ENCODE results near the gene BEX2. TPM values are rescaled to one million over a fixed set of nuclear protein-coding genes. Genes with fewer than 3 reads are reported as not detected.
A peak's percentile ranks its signal among the peaks of the same experiment; 100 is the strongest.
"Not testable (repeated sequence)": the region's sequence is repeated elsewhere in the genome, so short reads cannot be mapped to it uniquely, and the experiment has no call there.

The BEX2 gene
- total RNA-seq, result 10 to 100 TPM in 4 of 5 experiments, 1 to 10 TPM in 1; 4.8 to 48.5 (median 42.1) TPM
- 100 to 1,000 TPM in 1 of 2 donors, 10 to 100 TPM in 1; 92.5 to 126 TPM for polyA plus RNA-seq
- total RNA-seq, result 31.0 reads per million, percentile 60 among the genes with 10 or more reads in this experiment

DNA sequence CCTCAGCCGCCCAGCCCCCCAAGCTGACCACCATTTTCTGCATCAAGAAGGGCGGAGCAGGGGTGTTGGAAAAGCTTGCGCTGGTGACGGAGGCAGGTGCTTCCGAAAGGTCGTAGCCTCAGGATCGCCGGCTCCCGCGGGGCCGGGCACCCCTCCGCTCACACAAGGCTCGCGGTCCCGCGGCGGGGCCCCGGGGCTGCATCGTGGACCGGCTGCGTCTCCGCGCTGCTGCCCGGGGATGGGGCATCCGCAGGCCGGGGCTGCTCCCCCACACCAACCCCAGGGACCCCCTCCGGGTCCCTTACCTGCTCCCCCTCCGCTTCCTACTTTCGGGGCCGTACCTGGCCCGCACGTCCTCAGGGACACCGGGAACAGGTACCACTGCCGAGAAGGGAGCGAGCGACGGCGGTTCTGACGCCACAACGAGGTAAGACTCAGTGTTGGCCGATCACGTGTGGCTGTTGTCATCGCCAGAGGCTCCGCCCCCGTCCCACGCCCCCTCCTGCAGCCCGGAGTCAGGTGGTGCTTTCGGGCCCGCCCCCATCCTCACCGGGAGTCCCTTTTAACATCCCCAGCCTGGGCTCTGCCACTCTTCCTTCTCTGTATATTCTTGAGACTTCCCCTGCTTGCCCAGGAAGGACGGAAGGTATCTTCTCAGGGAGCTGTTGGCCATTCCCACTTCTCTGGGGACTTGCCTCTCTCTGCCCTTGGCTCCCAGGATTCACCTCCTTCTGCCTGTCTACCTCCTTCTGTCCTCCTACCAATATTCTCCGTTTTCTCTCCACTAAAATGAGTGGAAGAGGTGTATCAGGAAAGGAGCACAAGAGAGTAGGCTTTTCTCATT is at the start of gene BEX2:
BEX2 (minus strand) TSS at position 436 of the 844 bp plus-strand sequence. CDS start 1,014 bp downstream, outside the sequence.
- Histone ChIP-seq H3K27me3 (ENCODE audit: control insufficient read depth in 2 of 2, insufficient read depth in 2 of 2, low read length in 2 of 2) (no peaks in the 10 kb centered on the region), H3K4me3 (ENCODE audit: low read length) (peak within 1 kb of the TSS; percentile 78), H3K4me1 (ENCODE audit: control insufficient read depth in 2 of 2, insufficient read depth in 2 of 2, low read length in 2 of 2) (no peaks in the 10 kb centered on the region), H3K27ac (ENCODE audit: low read depth, low read length) (peak within 1 kb of the TSS; percentile 87), H3K36me3 (ENCODE audit: control insufficient read depth in 2 of 3, insufficient read depth in 3 of 3, low read length in 3 of 3) (no peaks in the 10 kb centered on the region), H3K9me3 (ENCODE audit: control insufficient read depth in 2 of 3, low read length in 3 of 3) (no peaks in the 10 kb centered on the region)
- ChIA-PET POLR2A (interaction anchor here (0.6 to 1.4 kb wide), 2 partner anchors 13 to 33 kb away, joined by 3 to 5 read pairs; no protein-coding TSS in a partner anchor), CTCF (no interaction called here)
- peak; percentile 100 for ATAC-seq
- H3K27ac Mint-ChIP-seq, result peak within 1 kb of the TSS; percentile 49 to 92 (median 82)
- peaks cover 0 to 8% (median 6%) of the 10 kb centered on the region in 7 donors for H3K4me1 Mint-ChIP-seq
- H3K36me3 Mint-ChIP-seq, result peaks cover 0 to 3% (median 0%) of the 10 kb centered on the region in 5 donors
- H3K27me3 Mint-ChIP-seq, result no peaks in the 10 kb centered on the region
- intact Hi-C loops (cut with micrococcal nuclease), result loop anchor here (1.0 to 10.0 kb wide), 6 partner anchors 55 to 847 kb away; partner anchors contain the start of genes BEX4 (in 2 of the 2), SLC25A53 (in 2 of the 2), MORF4L2 (in 1 of the 2) and TCEAL8 (in 1 of the 2)
- H3K4me3 Mint-ChIP-seq, result peak within 1 kb of the TSS; percentile 69 to 89 (median 81)
- H3K9me3 Mint-ChIP-seq, result peaks cover 0 to 2% (median 0%) of the 10 kb centered on the region in 11 donors
- DNase-seq, result peak; percentile 64 to 87 (median 83)

DNA sequence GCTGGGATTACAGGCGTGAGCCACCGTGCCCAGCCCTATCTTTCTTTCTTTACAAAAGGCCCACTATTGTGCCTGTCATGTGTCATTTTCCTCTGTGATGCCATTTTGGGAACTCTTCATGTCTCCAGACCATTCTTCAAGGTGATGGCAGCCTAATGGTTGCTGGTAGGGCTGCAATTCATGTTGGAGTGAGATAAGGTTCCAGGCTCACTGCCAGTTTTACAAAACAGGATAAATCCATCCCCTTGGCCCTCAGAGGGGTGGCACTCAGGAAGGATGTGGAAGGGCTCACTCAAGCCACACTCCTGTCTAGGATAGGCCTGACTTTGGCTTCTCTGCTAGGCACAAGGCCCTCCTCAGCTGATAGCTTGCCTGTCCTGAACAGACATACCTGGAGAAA is 49.3 kb upstream of the BEX2 start:
- ChIA-PET POLR2A (no interaction called here), CTCF (no interaction called here)
- intact Hi-C loops (cut with micrococcal nuclease), result no loop called here
- DNase-seq, result no peak
- Mint-ChIP-seq H3K36me3 (no peaks in the 10 kb centered on the region), H3K4me3 (peak overlapping the region in 1 of 10 donors; percentile 25), H3K4me1 (peaks cover 0 to 20% (median 11%) of the 10 kb centered on the region in 7 donors), H3K27me3 (peaks cover 0 to 8% (median 0%) of the 10 kb centered on the region in 5 donors), H3K9me3 (peaks cover 0 to 3% (median 0%) of the 10 kb centered on the region in 11 donors), H3K27ac (peak overlapping the region in 1 of 9 donors; percentile 56)
- Histone ChIP-seq H3K27me3 (ENCODE audit: control insufficient read depth in 2 of 2, insufficient read depth in 2 of 2, low read length in 2 of 2) (no peaks in the 10 kb centered on the region), H3K4me3 (ENCODE audit: low read length) (no peak overlapping the region), H3K27ac (ENCODE audit: low read depth, low read length) (no peak overlapping the region), H3K36me3 (ENCODE audit: control insufficient read depth in 2 of 3, insufficient read depth in 3 of 3, low read length in 3 of 3) (no peaks in the 10 kb centered on the region), H3K9me3 (ENCODE audit: control insufficient read depth in 2 of 3, low read length in 3 of 3) (no peaks in the 10 kb centered on the region), H3K4me1 (ENCODE audit: control insufficient read depth in 2 of 2, insufficient read depth in 2 of 2, low read length in 2 of 2) (no peaks in the 10 kb centered on the region)
- no peak for ATAC-seq

DNA sequence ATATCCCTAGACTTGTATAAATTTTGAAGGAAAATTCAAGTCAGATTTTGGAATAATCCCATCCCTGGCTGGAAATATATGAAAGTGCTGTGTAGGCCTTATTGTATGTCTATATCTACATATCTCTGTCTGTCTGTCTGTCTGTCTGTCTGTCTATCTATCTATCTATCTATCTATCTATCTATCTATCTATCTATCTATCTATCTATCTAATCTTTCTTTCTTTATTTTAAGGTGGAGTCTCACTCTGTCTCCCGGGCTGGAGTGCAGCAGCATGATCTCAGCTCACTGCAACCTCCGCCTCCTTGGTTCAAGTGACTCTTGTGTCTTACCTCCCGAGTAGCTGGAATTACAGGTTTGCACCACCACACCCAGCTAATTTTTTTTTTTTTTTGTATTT is 48.8 kb upstream of the BEX2 start:
- H3K36me3 Mint-ChIP-seq; ATAC-seq; H3K27me3 Mint-ChIP-seq; H3K9me3 ChIP-seq (ENCODE audit: control insufficient read depth in 2 of 3, low read length in 3 of 3); H3K4me3 ChIP-seq (ENCODE audit: low read length); intact Hi-C loops (cut with micrococcal nuclease); H3K9me3 Mint-ChIP-seq; POLR2A ChIA-PET; H3K4me1 ChIP-seq (ENCODE audit: control insufficient read depth in 2 of 2, insufficient read depth in 2 of 2, low read length in 2 of 2); DNase-seq; H3K4me3 Mint-ChIP-seq; H3K27ac ChIP-seq (ENCODE audit: low read depth, low read length); H3K27ac Mint-ChIP-seq; H3K36me3 ChIP-seq (ENCODE audit: control insufficient read depth in 2 of 3, insufficient read depth in 3 of 3, low read length in 3 of 3); H3K27me3 ChIP-seq (ENCODE audit: control insufficient read depth in 2 of 2, insufficient read depth in 2 of 2, low read length in 2 of 2); CTCF ChIA-PET: not testable (repeated sequence)
- peaks cover 0 to 20% (median 11%) of the 10 kb centered on the region in 7 donors for H3K4me1 Mint-ChIP-seq

DNA sequence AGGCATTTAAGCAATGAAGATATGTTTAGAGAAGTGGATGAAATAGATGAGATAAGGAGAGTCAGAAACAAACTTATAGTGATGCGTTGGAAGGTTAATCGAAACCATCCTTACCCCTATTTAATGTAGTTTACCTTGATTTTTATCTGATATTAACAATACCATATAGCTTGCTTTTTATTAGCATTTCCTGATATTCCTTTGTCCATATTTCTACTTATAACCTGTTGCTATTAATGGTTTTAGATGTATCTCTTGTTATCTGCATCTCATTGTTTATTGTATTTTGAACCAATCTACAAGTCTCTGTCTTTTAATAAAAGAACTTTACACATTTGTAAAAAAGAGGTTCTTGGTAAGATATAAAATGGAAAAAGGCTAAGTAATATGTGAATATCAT is 47.1 kb upstream of the BEX2 start:
- Histone ChIP-seq H3K27me3 (ENCODE audit: control insufficient read depth in 2 of 2, insufficient read depth in 2 of 2, low read length in 2 of 2) (no peaks in the 10 kb centered on the region), H3K36me3 (ENCODE audit: control insufficient read depth in 2 of 3, insufficient read depth in 3 of 3, low read length in 3 of 3) (no peaks in the 10 kb centered on the region), H3K4me3 (ENCODE audit: low read length) (no peak overlapping the region), H3K27ac (ENCODE audit: low read depth, low read length) (no peak overlapping the region), H3K4me1 (ENCODE audit: control insufficient read depth in 2 of 2, insufficient read depth in 2 of 2, low read length in 2 of 2) (no peaks in the 10 kb centered on the region), H3K9me3 (ENCODE audit: control insufficient read depth in 2 of 3, low read length in 3 of 3) (no peaks in the 10 kb centered on the region)
- ATAC-seq (no peak), DNase-seq (no peak)
- Mint-ChIP-seq H3K36me3 (no peaks in the 10 kb centered on the region), H3K27me3 (peaks cover 0 to 8% (median 0%) of the 10 kb centered on the region in 5 donors), H3K4me1 (peaks cover 0 to 20% (median 11%) of the 10 kb centered on the region in 7 donors), H3K9me3 (peaks cover 0 to 3% (median 0%) of the 10 kb centered on the region in 11 donors), H3K27ac (peak overlapping the region in 3 of 9 donors; percentile 7 to 81 (median 57)), H3K4me3 (peak overlapping the region in 2 of 10 donors; percentile 17 to 32)
- POLR2A ChIA-PET, result interaction anchor here (1.2 kb wide), 1 partner anchor 11 kb away, joined by 4 read pairs; no protein-coding TSS in a partner anchor
- intact Hi-C loops (cut with micrococcal nuclease), result loop anchor here in 1 of 2 donors (2.0 kb wide), 2 partner anchors 15 to 19 kb away; partner anchors contain the start of gene BEX3
- CTCF ChIA-PET, result no interaction called here

DNA sequence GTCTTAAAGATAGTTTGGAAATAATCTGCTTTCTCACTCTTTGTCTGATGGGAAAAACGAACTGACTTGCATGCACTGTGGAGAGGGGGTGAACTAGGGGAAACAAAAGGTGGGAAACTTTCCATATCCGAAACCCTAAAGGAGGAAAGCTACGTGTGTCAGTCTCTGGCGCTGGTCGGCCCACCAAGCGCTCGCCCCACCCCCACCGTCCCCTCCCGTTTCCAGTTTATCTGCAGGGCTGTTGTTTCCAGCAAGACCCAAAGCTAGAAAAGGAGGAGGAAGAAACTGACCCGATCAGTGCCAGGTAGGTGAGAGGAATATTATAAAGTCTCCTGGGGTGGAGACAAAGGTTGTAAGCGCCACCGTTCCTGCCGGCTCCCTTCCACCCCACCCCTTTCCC is 46.1 kb upstream of the BEX2 start:
- peaks cover 0 to 20% (median 11%) of the 10 kb centered on the region in 7 donors for H3K4me1 Mint-ChIP-seq
- peaks cover 0 to 8% (median 0%) of the 10 kb centered on the region in 5 donors for H3K27me3 Mint-ChIP-seq
- H3K9me3 Mint-ChIP-seq, result peaks cover 0 to 3% (median 0%) of the 10 kb centered on the region in 11 donors
- Histone ChIP-seq H3K27me3 (ENCODE audit: control insufficient read depth in 2 of 2, insufficient read depth in 2 of 2, low read length in 2 of 2) (no peaks in the 10 kb centered on the region), H3K27ac (ENCODE audit: low read depth, low read length) (peak overlapping the region; percentile 52), H3K4me3 (ENCODE audit: low read length) (peak overlapping the region; percentile 62), H3K4me1 (ENCODE audit: control insufficient read depth in 2 of 2, insufficient read depth in 2 of 2, low read length in 2 of 2) (no peaks in the 10 kb centered on the region), H3K9me3 (ENCODE audit: control insufficient read depth in 2 of 3, low read length in 3 of 3) (no peaks in the 10 kb centered on the region), H3K36me3 (ENCODE audit: control insufficient read depth in 2 of 3, insufficient read depth in 3 of 3, low read length in 3 of 3) (no peaks in the 10 kb centered on the region)
- ATAC-seq (no peak), DNase-seq (no peak)
- ChIA-PET POLR2A (interaction anchor here (1.2 kb wide), 1 partner anchor 10 kb away, joined by 4 read pairs; no protein-coding TSS in a partner anchor), CTCF (no interaction called here)
- no peaks in the 10 kb centered on the region for H3K36me3 Mint-ChIP-seq
- H3K4me3 Mint-ChIP-seq, result peak overlapping the region; percentile 79 to 91 (median 88)
- intact Hi-C loops (cut with micrococcal nuclease), result loop anchor here in 1 of 2 donors (2.0 kb wide), 2 partner anchors 14 to 20 kb away; partner anchors contain the start of gene BEX3
- peak overlapping the region in 5 of 9 donors; percentile 12 to 88 (median 72) for H3K27ac Mint-ChIP-seq

DNA sequence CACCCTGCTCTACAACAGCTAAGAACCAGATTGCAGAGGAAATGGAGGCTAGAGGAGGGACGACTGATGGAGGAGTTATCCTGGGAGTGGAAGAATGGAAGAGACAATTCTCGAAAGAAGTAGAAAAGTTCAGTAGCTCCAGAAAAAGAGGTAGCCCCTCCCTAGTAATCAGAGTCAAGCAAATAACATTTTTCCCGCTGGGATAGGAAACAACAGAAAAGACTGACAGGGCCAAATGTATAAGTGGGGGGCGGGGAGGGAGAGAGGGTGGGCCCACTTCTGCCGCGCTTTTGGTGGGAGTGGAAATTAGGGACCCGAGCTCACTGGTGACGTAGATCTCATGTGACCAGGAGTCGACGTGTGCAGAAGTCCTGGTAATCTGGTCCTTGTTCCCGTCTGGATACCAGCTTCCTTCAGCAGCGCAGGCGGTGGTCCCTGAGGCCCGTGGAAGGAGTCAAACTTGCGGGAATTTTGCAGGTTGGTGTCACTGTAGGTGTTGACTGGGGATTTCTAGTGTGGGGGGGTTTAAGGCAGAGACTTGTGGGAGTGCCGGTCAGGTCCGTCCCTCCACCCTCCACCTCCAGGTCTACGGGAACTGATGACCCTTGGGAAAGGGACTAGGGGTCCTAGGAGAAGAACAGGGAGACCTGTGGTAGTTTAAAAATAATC is 45.5 kb upstream of the BEX2 start, which contains the start of gene TCEAL9:
TCEAL9 (plus strand) TSS at position 377 of the 669 bp plus-strand sequence. CDS start 1,179 bp downstream, outside the sequence.
- Mint-ChIP-seq H3K4me3 (peak within 1 kb of the TSS; percentile 79 to 91 (median 88)), H3K9me3 (peaks cover 0 to 3% (median 0%) of the 10 kb centered on the region in 11 donors), H3K36me3 (no peaks in the 10 kb centered on the region), H3K27ac (peak within 1 kb of the TSS in 8 of 9 donors; percentile 12 to 90 (median 81)), H3K4me1 (peaks cover 0 to 20% (median 11%) of the 10 kb centered on the region in 7 donors), H3K27me3 (peaks cover 0 to 8% (median 0%) of the 10 kb centered on the region in 5 donors)
- Histone ChIP-seq H3K4me3 (ENCODE audit: low read length) (peak within 1 kb of the TSS; percentile 62), H3K4me1 (ENCODE audit: control insufficient read depth in 2 of 2, insufficient read depth in 2 of 2, low read length in 2 of 2) (no peaks in the 10 kb centered on the region), H3K36me3 (ENCODE audit: control insufficient read depth in 2 of 3, insufficient read depth in 3 of 3, low read length in 3 of 3) (no peaks in the 10 kb centered on the region), H3K27me3 (ENCODE audit: control insufficient read depth in 2 of 2, insufficient read depth in 2 of 2, low read length in 2 of 2) (no peaks in the 10 kb centered on the region), H3K27ac (ENCODE audit: low read depth, low read length) (peak within 1 kb of the TSS; percentile 52), H3K9me3 (ENCODE audit: control insufficient read depth in 2 of 3, low read length in 3 of 3) (no peaks in the 10 kb centered on the region)
- CTCF ChIA-PET, result no interaction called here
- intact Hi-C loops (cut with micrococcal nuclease), result loop anchor here in 1 of 2 donors (2.0 kb wide), 2 partner anchors 13 to 21 kb away; partner anchors contain the start of gene BEX3
- POLR2A ChIA-PET, result interaction anchor here (1.0 kb wide), 1 partner anchor 15 kb away, joined by 3 read pairs; no protein-coding TSS in a partner anchor
- ATAC-seq (no peak), DNase-seq (no peak)
